ENCODE results near the gene FOS. TPM values are rescaled to one million over a fixed set of nuclear protein-coding genes. Genes with fewer than 3 reads are reported as not detected.
A peak's percentile ranks its signal among the peaks of the same experiment; 100 is the strongest.
"Not testable (repeated sequence)": the region's sequence is repeated elsewhere in the genome, so short reads cannot be mapped to it uniquely, and the experiment has no call there.

Gene FOS
- total and polyA plus RNA-seq, 2 donors (not counting 1 experiment from before 2014, with no cell fraction given): 103 to 4,077 TPM

- WGBS (ENCODE audit: insufficient coverage): 25% methylated on average over 11 of the region's 12 CpGs
- no peaks in the 10 kb centered on the region for H3K27me3 Mint-ChIP-seq
Observed at GRCh38 chr14:75307700-75308379, 29.2 kb downstream of the FOS start.

DNA sequence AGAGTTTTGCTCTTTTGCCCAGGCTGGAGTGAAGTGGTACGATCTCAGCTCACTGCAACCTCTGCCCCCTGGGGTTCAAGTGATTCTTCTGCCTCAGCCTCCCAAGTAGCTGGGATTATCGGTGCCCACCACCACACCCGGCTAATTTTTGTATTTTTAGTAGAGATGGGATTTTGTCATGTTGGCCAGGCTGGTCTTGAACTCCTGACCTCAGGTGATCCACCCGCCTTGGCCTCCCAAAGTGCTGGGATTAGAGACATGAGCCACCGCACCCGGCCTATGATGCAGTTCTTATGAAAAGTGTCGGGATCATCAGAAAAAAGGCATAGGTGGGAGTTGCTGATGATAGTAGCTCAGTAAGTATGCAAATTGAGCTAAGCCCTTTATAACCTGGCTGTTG is 30.4 kb downstream of the FOS start:
- peaks cover 3 to 13% of the 10 kb centered on the region in 2 donors for H3K4me1 ChIP-seq (ENCODE audit: control insufficient read depth in 2 of 2, insufficient read depth in 2 of 2, low read length in 2 of 2)
- H3K9ac ChIP-seq (ENCODE audit: low read length); H3K27me3 Mint-ChIP-seq; H3K36me3 ChIP-seq (replicated peaks in 1 of 2; ENCODE audit: control extremely low read depth in 1 of 2, control insufficient read depth in 1 of 2, extremely low read depth in 1 of 2, insufficient read depth in 2 of 2, low read length in 1 of 2); H3K79me2 ChIP-seq (ENCODE audit: control insufficient read depth, insufficient read depth, low read length); H3K4me3 Mint-ChIP-seq; H3K27ac ChIP-seq (ENCODE audit: low read length in 2 of 2); H3K9me3 Mint-ChIP-seq (ENCODE audit: insufficient read depth); H2AFZ ChIP-seq (ENCODE audit: insufficient read depth, low read depth, low read length, poor library complexity, severe bottlenecking); H3K4me3 ChIP-seq (ENCODE audit: control extremely low read depth in 1 of 5, extremely low read depth in 1 of 5, insufficient read depth in 1 of 5, low read depth in 2 of 5, low read length in 4 of 5); POLR2A ChIA-PET; H3K9me3 ChIP-seq (ENCODE audit: control extremely low read depth in 1 of 3, control insufficient read depth in 2 of 3, insufficient read depth in 1 of 3, low read length in 2 of 3); H4K20me1 ChIP-seq (ENCODE audit: control insufficient read depth, insufficient read depth, low read length, poor library complexity, severe bottlenecking); H3K4me2 ChIP-seq (replicated peaks; ENCODE audit: low read depth, low read length, poor library complexity, severe bottlenecking); H3K27me3 ChIP-seq (replicated peaks in 1 of 4; ENCODE audit: control extremely low read depth in 1 of 4, control insufficient read depth in 3 of 4, insufficient read depth in 4 of 4, low read length in 3 of 4); ATAC-seq (ENCODE audit: low read depth); DNase-seq; H3K27ac Mint-ChIP-seq: not testable (repeated sequence)
- 100% methylated on average over 1 of the region's 7 CpGs for whole genome bisulfite sequencing (ENCODE audit: insufficient coverage)
- intact Hi-C loops (cut with micrococcal nuclease): loop anchor here (5.0 to 10.0 kb wide), 2 partner anchors 343 to 364 kb away; no protein-coding TSS in a partner anchor
- CTCF ChIA-PET: interaction anchor here (0.7 to 16.5 kb wide), 21 partner anchors 9 to 345 kb away, joined by 3 to 321 read pairs (median 4); partner anchors contain the start of gene NEK9
- H3K4me1 Mint-ChIP-seq: peaks cover 12% of the 10 kb centered on the region

More at GRCh38 chr14:75307700-75308379, 29.2 kb downstream of the FOS start:
- Mint-ChIP-seq H3K27ac (no peak overlapping the region), H3K4me3 (peak overlapping the region; percentile 13), H3K9me3 (ENCODE audit: insufficient read depth) (no peaks in the 10 kb centered on the region), H3K4me1 (peaks cover 15% of the 10 kb centered on the region)
- Histone ChIP-seq H3K4me1 (ENCODE audit: control insufficient read depth in 2 of 2, insufficient read depth in 2 of 2, low read length in 2 of 2) (peaks cover 3 to 18% of the 10 kb centered on the region in 2 donors), H3K4me2 (replicated peaks; ENCODE audit: low read depth, low read length, poor library complexity, severe bottlenecking) (peak overlapping the region; percentile 49), H3K9ac (ENCODE audit: low read length) (no peak overlapping the region), H3K4me3 (ENCODE audit: control extremely low read depth in 1 of 5, extremely low read depth in 1 of 5, insufficient read depth in 1 of 5, low read depth in 2 of 5, low read length in 4 of 5) (no peak overlapping the region), H3K9me3 (ENCODE audit: control extremely low read depth in 1 of 3, control insufficient read depth in 2 of 3, insufficient read depth in 1 of 3, low read length in 2 of 3) (no peaks in the 10 kb centered on the region), H3K27me3 (replicated peaks in 1 of 4; ENCODE audit: control extremely low read depth in 1 of 4, control insufficient read depth in 3 of 4, insufficient read depth in 4 of 4, low read length in 3 of 4) (no peaks in the 10 kb centered on the region), H3K27ac (ENCODE audit: low read length in 2 of 2) (no peak overlapping the region), H2AFZ (ENCODE audit: insufficient read depth, low read depth, low read length, poor library complexity, severe bottlenecking) (peak overlapping the region; percentile 38), H3K36me3 (replicated peaks in 1 of 2; ENCODE audit: control extremely low read depth in 1 of 2, control insufficient read depth in 1 of 2, extremely low read depth in 1 of 2, insufficient read depth in 2 of 2, low read length in 1 of 2) (no peaks in the 10 kb centered on the region), H3K79me2 (ENCODE audit: control insufficient read depth, insufficient read depth, low read length) (no peaks in the 10 kb centered on the region), H4K20me1 (ENCODE audit: control insufficient read depth, insufficient read depth, low read length, poor library complexity, severe bottlenecking) (no peaks in the 10 kb centered on the region)
- intact Hi-C loops (cut with micrococcal nuclease): loop anchor here (1.0 to 10.0 kb wide), 6 partner anchors 119 to 363 kb away; no protein-coding TSS in a partner anchor
- peak; percentile 79 for DNase-seq
- TF ChIP-seq, protein P1, sequence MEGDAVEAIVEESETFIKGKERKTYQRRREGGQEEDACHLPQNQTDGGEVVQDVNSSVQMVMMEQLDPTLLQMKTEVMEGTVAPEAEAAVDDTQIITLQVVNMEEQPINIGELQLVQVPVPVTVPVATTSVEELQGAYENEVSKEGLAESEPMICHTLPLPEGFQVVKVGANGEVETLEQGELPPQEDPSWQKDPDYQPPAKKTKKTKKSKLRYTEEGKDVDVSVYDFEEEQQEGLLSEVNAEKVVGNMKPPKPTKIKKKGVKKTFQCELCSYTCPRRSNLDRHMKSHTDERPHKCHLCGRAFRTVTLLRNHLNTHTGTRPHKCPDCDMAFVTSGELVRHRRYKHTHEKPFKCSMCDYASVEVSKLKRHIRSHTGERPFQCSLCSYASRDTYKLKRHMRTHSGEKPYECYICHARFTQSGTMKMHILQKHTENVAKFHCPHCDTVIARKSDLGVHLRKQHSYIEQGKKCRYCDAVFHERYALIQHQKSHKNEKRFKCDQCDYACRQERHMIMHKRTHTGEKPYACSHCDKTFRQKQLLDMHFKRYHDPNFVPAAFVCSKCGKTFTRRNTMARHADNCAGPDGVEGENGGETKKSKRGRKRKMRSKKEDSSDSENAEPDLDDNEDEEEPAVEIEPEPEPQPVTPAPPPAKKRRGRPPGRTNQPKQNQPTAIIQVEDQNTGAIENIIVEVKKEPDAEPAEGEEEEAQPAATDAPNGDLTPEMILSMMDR (IDR thresholded peaks at IDR 0.05): peak; percentile 80
- TF ChIP-seq EZH2 (IDR thresholded peaks at IDR 0.05; ENCODE audit: borderline replicate concordance, insufficient read depth, low read depth, low read length, poor library complexity, severe bottlenecking): no peak
- ChIA-PET CTCF (interaction anchor here (0.7 to 16.5 kb wide), 19 partner anchors 9 to 454 kb away, joined by 3 to 321 read pairs (median 4); partner anchors contain the start of gene NEK9), POLR2A (interaction anchor here (0.5 kb wide), 1 partner anchor 427 kb away, joined by 6 read pairs; no protein-coding TSS in a partner anchor)
- peak; percentile 59 for ATAC-seq (ENCODE audit: low read depth)

DNA sequence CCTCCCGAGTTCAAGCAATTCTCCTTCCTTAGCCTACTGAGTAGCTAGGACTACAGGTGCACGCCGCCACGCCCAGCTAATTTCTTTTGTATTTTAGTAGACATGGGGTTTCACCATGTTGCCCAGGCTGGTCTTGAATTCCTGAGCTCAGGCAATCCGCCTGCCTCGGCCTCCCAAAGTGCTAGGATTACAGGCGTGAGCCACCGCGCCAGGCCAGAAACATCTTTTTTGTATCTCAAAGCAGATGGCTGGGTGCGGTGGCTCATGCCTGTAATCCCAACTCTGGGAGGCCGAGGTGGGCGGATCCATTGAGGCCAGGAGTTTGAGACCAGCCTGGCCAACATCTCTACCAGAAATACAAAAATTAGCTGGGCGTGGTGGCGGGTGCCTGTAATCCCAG is 30.9 kb downstream of the FOS start:
- not testable (repeated sequence) for H3K9me3 Mint-ChIP-seq (ENCODE audit: insufficient read depth); H3K4me3 ChIP-seq (ENCODE audit: control extremely low read depth in 1 of 5, extremely low read depth in 1 of 5, insufficient read depth in 1 of 5, low read depth in 2 of 5, low read length in 4 of 5); H3K9ac ChIP-seq (ENCODE audit: low read length); H3K4me3 Mint-ChIP-seq; H3K79me2 ChIP-seq (ENCODE audit: control insufficient read depth, insufficient read depth, low read length); H4K20me1 ChIP-seq (ENCODE audit: control insufficient read depth, insufficient read depth, low read length, poor library complexity, severe bottlenecking); ATAC-seq (ENCODE audit: low read depth); H3K27me3 Mint-ChIP-seq; H3K36me3 ChIP-seq (replicated peaks in 1 of 2; ENCODE audit: control extremely low read depth in 1 of 2, control insufficient read depth in 1 of 2, extremely low read depth in 1 of 2, insufficient read depth in 2 of 2, low read length in 1 of 2); H3K4me2 ChIP-seq (replicated peaks; ENCODE audit: low read depth, low read length, poor library complexity, severe bottlenecking); H3K27ac ChIP-seq (ENCODE audit: low read length in 2 of 2); H3K9me3 ChIP-seq (ENCODE audit: control extremely low read depth in 1 of 3, control insufficient read depth in 2 of 3, insufficient read depth in 1 of 3, low read length in 2 of 3); H3K27ac Mint-ChIP-seq; H2AFZ ChIP-seq (ENCODE audit: insufficient read depth, low read depth, low read length, poor library complexity, severe bottlenecking); DNase-seq; H3K27me3 ChIP-seq (replicated peaks in 1 of 4; ENCODE audit: control extremely low read depth in 1 of 4, control insufficient read depth in 3 of 4, insufficient read depth in 4 of 4, low read length in 3 of 4)
- intact Hi-C loops (cut with micrococcal nuclease): loop anchor here (5.0 to 10.0 kb wide), 2 partner anchors 343 to 365 kb away; no protein-coding TSS in a partner anchor
- H3K4me1 Mint-ChIP-seq: peaks cover 12% of the 10 kb centered on the region
- 96% methylated on average over 12 of the region's 14 CpGs for WGBS (ENCODE audit: insufficient coverage)
- CTCF ChIA-PET: interaction anchor here (1.0 to 16.5 kb wide), 16 partner anchors 12 to 345 kb away, joined by 3 to 321 read pairs (median 5); partner anchors contain the start of gene NEK9
- POLR2A ChIA-PET: interaction anchor here (0.5 kb wide), 1 partner anchor 241 kb away, joined by 3 read pairs; no protein-coding TSS in a partner anchor
- peaks cover 3 to 13% of the 10 kb centered on the region in 2 donors for H3K4me1 ChIP-seq (ENCODE audit: control insufficient read depth in 2 of 2, insufficient read depth in 2 of 2, low read length in 2 of 2)
